B cell (primary cell): Measurements from ENCODE around the gene PRKN. TPM values are rescaled to one million over a fixed set of nuclear protein-coding genes. Genes with fewer than 3 reads are reported as not detected.

ENCODE experiments used
- ATAC-seq: fragments of 200-7000 bp; cut with Tn5 transposase; one replicate; pipeline ENCODE4 v1.10.0; 2021; ENCODE audit warnings: low read depth, mild to moderate bottlenecking, moderate number of reproducible peaks, moderate library complexity
- CTCF ChIA-PET: fragments of 350-600 bp; sonication (Branson Sonifier 250); formaldehyde crosslinking; loops from one replicate; lab custom pipeline; 2021; ENCODE audit warnings: antibody characterized with exemption, inconsistent platforms; lab: Charles Lee
- POLR2A ChIA-PET: fragments of 350-600 bp; sonication (Branson Sonifier 250); formaldehyde crosslinking; loops from one replicate; lab custom pipeline; 2021; ENCODE audit warnings: antibody characterized with exemption; lab: Charles Lee
- DNase-seq: peaks from one replicate; pipeline ENCODE4 v3.0.0; 2013
- H2AFZ ChIP-seq: 2 replicates; pipeline ENCODE4 v1.6.1; 2012; ENCODE audit warnings: mild to moderate bottlenecking, low read depth, low read length; ENCODE audit not compliant: insufficient read depth, poor library complexity, severe bottlenecking
- H3K27ac ChIP-seq, 2 donors: 1 replicate in 1 of 2; 2 replicates in 1 of 2; pipeline ENCODE4 v1.5.1; 2012 to 2013; ENCODE audit warnings: low read length in 2 of 2, mild to moderate bottlenecking in 2 of 2, moderate library complexity in 1 of 2
- H3K27me3 ChIP-seq, 4 experiments: fragments of 200-600 bp in 1 of 4; sonication (generic) in 1 of 4; replicated peaks in 1 of 4; 1 replicate in 2 of 4; 2 replicates in 2 of 4; pipeline versions ENCODE4 v1.6.1 to v1.7.0; 2013 to 2016; ENCODE audit warnings: low read length in 3 of 4, mild to moderate bottlenecking in 2 of 4, mixed read lengths in 1 of 4, moderate library complexity in 1 of 4; ENCODE audit not compliant: insufficient read depth in 4 of 4, control insufficient read depth in 3 of 4; ENCODE audit errors: control extremely low read depth in 1 of 4
- H3K36me3 ChIP-seq, 2 experiments: replicated peaks in 1 of 2; 1 replicate in 1 of 2; 2 replicates in 1 of 2; pipeline versions ENCODE4 v1.6.1 to v1.7.1; 2013; ENCODE audit warnings: low read length in 1 of 2; ENCODE audit not compliant: insufficient read depth in 2 of 2, control insufficient read depth in 1 of 2; ENCODE audit errors: control extremely low read depth in 1 of 2, extremely low read depth in 1 of 2
- H3K4me1 ChIP-seq, 2 donors: fragments of 200-600 bp in 1 of 2; sonication (generic) in 1 of 2; 1 replicate in 1 of 2; 2 replicates in 1 of 2; pipeline versions ENCODE4 v1.5.1 to v1.6.1; 2013 to 2017; ENCODE audit warnings: low read length in 2 of 2; ENCODE audit not compliant: control insufficient read depth in 2 of 2, insufficient read depth in 2 of 2
- H3K4me2 ChIP-seq: replicated peaks from 2 replicates; pipeline ENCODE3; 2012; ENCODE audit warnings: mild to moderate bottlenecking, low read depth, low read length; ENCODE audit not compliant: poor library complexity, severe bottlenecking
- H3K4me3 ChIP-seq, 5 experiments: fragments of 200-600 bp in 1 of 5; sonication (generic) in 1 of 5; 1 replicate in 3 of 5; 2 replicates in 2 of 5; pipeline versions ENCODE4 v1.5.1 to v1.7.0; 2011 to 2016; ENCODE audit warnings: low read length in 4 of 5, mild to moderate bottlenecking in 4 of 5, low read depth in 2 of 5, control low read depth in 1 of 5, moderate library complexity in 1 of 5; ENCODE audit not compliant: insufficient read depth in 1 of 5; ENCODE audit errors: control extremely low read depth in 1 of 5, extremely low read depth in 1 of 5
- H3K79me2 ChIP-seq: fragments of 200-600 bp; sonication (generic); one replicate; pipeline ENCODE4 v1.6.0; 2016; ENCODE audit warnings: low read length; ENCODE audit not compliant: control insufficient read depth, insufficient read depth
- H3K9ac ChIP-seq: fragments of 200-600 bp; sonication (generic); 2 replicates; pipeline ENCODE4 v1.6.1; 2017; ENCODE audit warnings: mild to moderate bottlenecking, low read length, moderate library complexity
- H3K9me3 ChIP-seq, 3 donors: one replicate each; pipeline versions ENCODE4 v1.6.1 to v1.7.1; 2013; ENCODE audit warnings: low read length in 2 of 3; ENCODE audit not compliant: control insufficient read depth in 2 of 3, insufficient read depth in 1 of 3; ENCODE audit errors: control extremely low read depth in 1 of 3
- H4K20me1 ChIP-seq: 2 replicates; pipeline ENCODE4 v1.6.0; 2012; ENCODE audit warnings: mild to moderate bottlenecking, low read length; ENCODE audit not compliant: insufficient read depth, control insufficient read depth, poor library complexity, severe bottlenecking
- H3K27ac Mint-ChIP-seq: one replicate; pipeline ENCODE4 v1.8.0; 2021; ENCODE audit warnings: mixed read lengths
- H3K27me3 Mint-ChIP-seq: one replicate; pipeline ENCODE4 v1.8.0; 2021; ENCODE audit warnings: mixed read lengths
- H3K4me1 Mint-ChIP-seq: one replicate; pipeline ENCODE4 v1.8.0; 2021; ENCODE audit warnings: mixed read lengths
- H3K4me3 Mint-ChIP-seq: one replicate; pipeline ENCODE4 v1.8.0; 2021; ENCODE audit warnings: mixed read lengths
- H3K9me3 Mint-ChIP-seq: one replicate; pipeline ENCODE4 v1.8.0; 2022; ENCODE audit warnings: mixed read lengths; ENCODE audit not compliant: insufficient read depth
- CTCF ChIP-seq: fragments of 200-600 bp; IDR thresholded peaks from one replicate; pipeline ENCODE4 v1.8.0; 2022; ENCODE audit warnings: antibody characterized with exemption, mild to moderate bottlenecking
- EZH2 ChIP-seq: IDR thresholded peaks from 2 replicates; pipeline ENCODE4 v1.6.1; 2012; ENCODE audit warnings: borderline replicate concordance, low read depth, mild to moderate bottlenecking, moderate library complexity, low read length; ENCODE audit not compliant: insufficient read depth, poor library complexity, severe bottlenecking
- WGBS: methylation state at CpG from one replicate; pipeline ENCODE4 v1.1.5; 2013; ENCODE audit warnings: missing lambda C conversion rate; ENCODE audit not compliant: insufficient coverage; 5-methylcytosine and 5-hydroxymethylcytosine counted together
- intact Hi-C: fragments of 100-400 bp; cut with micrococcal nuclease; formaldehyde crosslinking; loops from one replicate; pipeline ENCODE4 v1.10.0; 2022
- polyA plus RNA-seq: library from polyadenylated mRNA; depleted of rRNA; stranded (reverse); fragments of >200 nt; gene quantifications from 2 replicates; pipeline ENCODE4 v1.2.3, GENCODE V29; 2012
- total RNA-seq, 2 donors: library from RNA; stranded (reverse); fragments of 120-200 nt in 1 of 2; gene quantifications; 1 replicate in 1 of 2; 2 replicates in 1 of 2; pipeline versions ENCODE4 v1.2.3 to v1.2.4, GENCODE V29; 2013 to 2022

PRKN gene
- total and polyA plus RNA-seq, 2 donors (not counting 1 experiment from before 2014, with no cell fraction given) = 1.6 to 6.2 TPM

DNA sequence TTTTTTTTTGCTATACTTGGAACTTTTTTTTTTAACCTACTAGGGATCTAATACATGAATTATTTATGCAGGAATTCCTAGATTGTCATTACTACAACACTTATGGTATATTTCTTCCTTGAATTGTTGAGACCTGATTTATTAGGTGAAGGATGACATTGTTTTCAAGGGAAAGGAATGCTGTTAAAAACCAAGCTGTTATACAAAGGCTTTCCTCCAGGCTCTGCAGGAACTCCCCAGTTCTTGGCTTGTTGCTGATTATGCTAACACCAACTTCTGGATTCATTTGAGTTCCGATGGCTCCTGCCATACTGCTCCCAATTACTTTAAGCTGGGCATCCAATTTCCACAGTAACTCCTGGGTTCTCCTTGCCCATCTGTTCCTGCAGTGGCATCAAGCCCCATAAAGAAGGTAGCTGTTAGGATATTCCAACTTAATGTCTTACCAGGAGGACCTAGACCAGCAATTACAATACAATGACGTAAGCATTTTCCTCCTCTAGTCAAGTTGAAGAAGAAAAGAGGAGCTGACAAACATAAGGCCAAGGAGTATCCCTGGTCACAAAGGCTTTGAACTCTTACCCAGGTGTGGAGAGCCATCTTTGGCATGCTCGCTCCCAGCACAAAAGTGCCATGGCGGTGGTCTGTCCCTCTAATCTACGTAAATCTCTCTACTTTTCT, 1237.8 kb downstream of the PRKN start:
- Histone ChIP-seq H3K9ac (no peak overlapping the region), H3K27ac (no peak overlapping the region), H3K79me2 (no peaks in the 10 kb centered on the region), H3K4me3 (no peak overlapping the region), H3K4me2 (no peak overlapping the region), H4K20me1 (no peaks in the 10 kb centered on the region), H3K9me3 (no peaks in the 10 kb centered on the region), H3K4me1 (no peaks in the 10 kb centered on the region), H3K36me3 (no peaks in the 10 kb centered on the region), H3K27me3 (no peaks in the 10 kb centered on the region), H2AFZ (no peak overlapping the region)
- intact Hi-C loops = no loop called here
- Mint-ChIP-seq H3K9me3 (peaks cover 8% of the 10 kb centered on the region), H3K27ac (no peak overlapping the region), H3K27me3 (no peaks in the 10 kb centered on the region), H3K4me1 (no peaks in the 10 kb centered on the region), H3K4me3 (no peak overlapping the region)
- TF ChIP-seq CTCF (no peak), EZH2 (no peak)
- no peak for DNase-seq
- ATAC-seq = no peak
- WGBS = 92% methylated on average over 3 of the region's 5 CpGs
- ChIA-PET CTCF (no interaction called here), POLR2A (no interaction called here)

GRCh38 chr6:161487694-161488093, 1239.9 kb downstream of the PRKN start:
- no peaks in the 10 kb centered on the region for H4K20me1 ChIP-seq
- no peak overlapping the region for H2AFZ ChIP-seq
- Mint-ChIP-seq H3K9me3 (peaks cover 8% of the 10 kb centered on the region), H3K4me1 (no peaks in the 10 kb centered on the region), H3K4me3 (no peak overlapping the region), H3K27ac (no peak overlapping the region), H3K27me3 (no peaks in the 10 kb centered on the region)
- DNase-seq = no peak
- H3K4me1 ChIP-seq = no peaks in the 10 kb centered on the region
- no peak for TF ChIP-seq EZH2
- no peak for TF ChIP-seq CTCF
- H3K9ac ChIP-seq = no peak overlapping the region
- 100% methylated on average over 1 of the region's 5 CpGs for WGBS
- no peak overlapping the region for H3K4me3 ChIP-seq
- ChIA-PET POLR2A (no interaction called here), CTCF (no interaction called here)
- H3K4me2 ChIP-seq = no peak overlapping the region
- H3K27ac ChIP-seq = no peak overlapping the region
- no peaks in the 10 kb centered on the region for H3K79me2 ChIP-seq
- ATAC-seq = no peak
- H3K27me3 ChIP-seq = no peaks in the 10 kb centered on the region
- H3K36me3 ChIP-seq = no peaks in the 10 kb centered on the region
- H3K9me3 ChIP-seq = no peaks in the 10 kb centered on the region
- intact Hi-C loops = no loop called here
